Breast epithelium (tissue), 4 donors: ENCODE data around the gene ANKRD65. TPM values are rescaled to one million over a fixed set of nuclear protein-coding genes. Genes with fewer than 3 reads are reported as not detected.
"Not testable (repeated sequence)": the region's sequence is repeated elsewhere in the genome, so short reads cannot be mapped to it uniquely, and the experiment has no call there.

Experiments
- DNase-seq, 2 donors: peaks; one replicate each; pipeline ENCODE4 v3.0.0-alpha.2; 2019; ENCODE audit warnings: low spot score in 2 of 2
- H3K27ac ChIP-seq, 2 donors: fragments of 200-600 bp; sonication (generic) in 1 of 2; one replicate each; pipeline ENCODE4 v1.5.1; 2016 to 2019; ENCODE audit warnings: mild to moderate bottlenecking in 1 of 2
- H3K27me3 ChIP-seq, 2 donors: fragments of 200-600 bp; sonication (generic) in 1 of 2; one replicate each; pipeline versions ENCODE4 v1.5.1 to v1.6.0; 2017 to 2019; ENCODE audit warnings: control low read depth in 1 of 2, mild to moderate bottlenecking in 1 of 2
- H3K36me3 ChIP-seq: fragments of 200-600 bp; one replicate; pipeline ENCODE4 v1.5.1; 2019
- H3K4me1 ChIP-seq, 2 donors: fragments of 200-600 bp; sonication (generic); one replicate each; pipeline ENCODE4 v1.5.1; 2016 to 2019; ENCODE audit warnings: control low read depth in 1 of 2
- H3K4me3 ChIP-seq, 3 donors: fragments of 200-600 bp; sonication (generic); 1 replicate in 2 of 3; 2 replicates in 1 of 3; pipeline ENCODE4 v1.5.1; 2016 to 2019; ENCODE audit warnings: mild to moderate bottlenecking in 3 of 3, moderate library complexity in 2 of 3
- H3K9me3 ChIP-seq, 2 donors: fragments of 200-600 bp; sonication (generic) in 1 of 2; one replicate each; pipeline ENCODE4 v1.5.1; 2016 to 2019; ENCODE audit warnings: control low read depth in 1 of 2
- POLR2A ChIP-seq: fragments of 450-650 bp; IDR thresholded peaks from one replicate; pipeline ENCODE4 v1.6.1; 2016; ENCODE audit warnings: antibody characterized with exemption, mild to moderate bottlenecking, moderate library complexity
- POLR2AphosphoS5 ChIP-seq, 3 donors: sonication (generic); formaldehyde crosslinking; IDR thresholded peaks; one replicate each; pipeline ENCODE4 v1.6.1; 2017; ENCODE audit warnings: antibody characterized with exemption in 3 of 3
- intact Hi-C: fragments of 100-400 bp; cut with DNase I; formaldehyde crosslinking; loops from one replicate; pipeline ENCODE4 v1.15.1; 2023; ENCODE audit warnings: low total_unique reads
- total RNA-seq, 3 donors: library from RNA; depleted of rRNA; stranded (reverse); fragments of >200 nt; gene quantifications; one replicate each; pipeline ENCODE4 v1.1.0, GENCODE V29; 2016
- TF ChIP-seq, protein P1 (sequence below), 3 donors: fragments of 450-650 bp; IDR thresholded peaks; one replicate each; pipeline ENCODE4 v1.5.1; 2016 to 2017; ENCODE audit warnings: antibody characterized with exemption in 3 of 3, mild to moderate bottlenecking in 3 of 3, moderate library complexity in 3 of 3

The ANKRD65 gene
- total RNA-seq, 3 donors from 2014 or later = 10.2 to 16.0 (median 12.2) TPM

DNA sequence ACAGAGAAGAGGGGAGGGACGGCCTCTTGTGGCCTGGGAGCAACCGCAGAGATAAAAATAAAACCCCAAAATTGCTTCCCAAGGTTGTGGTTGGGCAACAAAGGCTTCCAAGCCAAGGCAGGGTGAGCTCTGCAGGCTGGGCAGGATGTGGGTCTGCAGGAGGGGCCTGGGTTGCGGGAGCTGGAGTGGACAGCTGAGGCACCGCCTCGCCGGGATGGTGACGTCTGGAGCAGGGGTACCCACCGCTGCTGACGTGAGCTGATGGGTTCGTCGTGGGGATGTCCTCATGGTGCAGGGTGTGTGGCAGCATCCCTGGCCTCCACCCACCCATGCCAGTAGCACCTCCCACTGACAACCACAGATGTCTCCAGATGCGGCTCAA is 49.7 kb downstream of the ANKRD65 start:
- Histone ChIP-seq H3K27ac (no peak overlapping the region), H3K9me3 (no peaks in the 10 kb centered on the region), H3K4me3 (no peak overlapping the region), H3K4me1 (peaks cover 13 to 15% of the 10 kb centered on the region in 2 donors), H3K36me3 (no peaks in the 10 kb centered on the region), H3K27me3 (no peaks in the 10 kb centered on the region)
- TF ChIP-seq POLR2AphosphoS5 (IDR thresholded peaks at IDR 0.05) (no peak), POLR2A (no peak)
- TF ChIP-seq, protein P1, sequence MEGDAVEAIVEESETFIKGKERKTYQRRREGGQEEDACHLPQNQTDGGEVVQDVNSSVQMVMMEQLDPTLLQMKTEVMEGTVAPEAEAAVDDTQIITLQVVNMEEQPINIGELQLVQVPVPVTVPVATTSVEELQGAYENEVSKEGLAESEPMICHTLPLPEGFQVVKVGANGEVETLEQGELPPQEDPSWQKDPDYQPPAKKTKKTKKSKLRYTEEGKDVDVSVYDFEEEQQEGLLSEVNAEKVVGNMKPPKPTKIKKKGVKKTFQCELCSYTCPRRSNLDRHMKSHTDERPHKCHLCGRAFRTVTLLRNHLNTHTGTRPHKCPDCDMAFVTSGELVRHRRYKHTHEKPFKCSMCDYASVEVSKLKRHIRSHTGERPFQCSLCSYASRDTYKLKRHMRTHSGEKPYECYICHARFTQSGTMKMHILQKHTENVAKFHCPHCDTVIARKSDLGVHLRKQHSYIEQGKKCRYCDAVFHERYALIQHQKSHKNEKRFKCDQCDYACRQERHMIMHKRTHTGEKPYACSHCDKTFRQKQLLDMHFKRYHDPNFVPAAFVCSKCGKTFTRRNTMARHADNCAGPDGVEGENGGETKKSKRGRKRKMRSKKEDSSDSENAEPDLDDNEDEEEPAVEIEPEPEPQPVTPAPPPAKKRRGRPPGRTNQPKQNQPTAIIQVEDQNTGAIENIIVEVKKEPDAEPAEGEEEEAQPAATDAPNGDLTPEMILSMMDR (IDR thresholded peaks at IDR 0.05) = no peak
- DNase-seq = no peak
- intact Hi-C loops = no loop called here

DNA sequence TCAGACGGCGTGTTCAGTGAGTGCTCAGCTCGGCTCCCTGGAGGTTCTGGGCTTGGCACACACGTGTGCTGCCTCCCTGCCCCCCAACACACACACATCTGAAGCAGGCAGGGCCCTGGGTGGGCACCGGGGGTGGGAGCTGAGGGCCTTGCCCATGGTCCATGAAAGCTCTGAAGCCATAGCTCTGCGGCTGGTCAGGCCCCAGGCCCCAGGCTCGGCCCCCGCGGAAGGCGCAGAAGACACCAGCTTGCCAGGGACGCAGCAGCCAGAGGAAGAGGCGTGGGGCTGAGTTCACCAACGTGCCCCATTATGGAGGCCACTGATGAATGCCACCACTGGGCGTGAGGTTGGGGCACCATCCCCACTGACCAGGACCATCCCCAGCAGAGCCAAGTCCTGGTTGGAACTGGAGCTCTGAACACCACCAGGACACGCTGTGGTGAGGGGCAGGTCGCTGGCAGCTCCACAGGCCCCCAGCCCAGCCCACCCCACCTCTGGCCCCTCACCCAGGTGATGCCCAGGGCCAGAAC is 50.2 kb downstream of the ANKRD65 start:
- Histone ChIP-seq H3K4me3 (no peak overlapping the region), H3K27me3 (no peaks in the 10 kb centered on the region), H3K9me3 (no peaks in the 10 kb centered on the region), H3K4me1 (peaks cover 13 to 15% of the 10 kb centered on the region in 2 donors), H3K27ac (no peak overlapping the region), H3K36me3 (no peaks in the 10 kb centered on the region)
- intact Hi-C loops = no loop called here
- TF ChIP-seq POLR2AphosphoS5 (IDR thresholded peaks at IDR 0.05) (no peak), POLR2A (no peak)
- TF ChIP-seq, protein P1 (IDR thresholded peaks at IDR 0.05) = no peak
- DNase-seq = no peak

DNA sequence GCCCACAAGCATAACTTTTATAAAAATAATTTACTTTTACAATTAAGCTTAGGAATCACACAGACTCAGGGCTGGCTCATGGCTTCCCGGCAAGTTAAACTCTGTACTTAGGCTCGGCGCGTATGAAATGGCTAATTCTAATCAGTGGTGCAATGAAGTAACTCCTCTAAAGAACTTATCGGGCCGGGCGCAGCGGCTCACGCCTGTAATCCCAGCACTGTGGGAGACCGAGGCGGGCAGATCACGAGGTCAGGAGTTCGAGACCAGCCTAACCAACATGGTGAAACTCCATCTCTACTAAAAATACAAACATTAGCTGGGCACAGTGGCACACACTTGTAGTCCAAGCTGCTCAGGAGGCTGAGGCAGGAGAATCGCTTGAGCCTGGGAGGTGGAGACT is 51.0 kb downstream of the ANKRD65 start:
- H3K27me3 ChIP-seq, DNase-seq, H3K4me3 ChIP-seq, H3K9me3 ChIP-seq, H3K27ac ChIP-seq, H3K36me3 ChIP-seq, intact Hi-C loops: not testable (repeated sequence)
- H3K4me1 ChIP-seq = peaks cover 13 to 15% of the 10 kb centered on the region in 2 donors

Other genes with a start within 250 kb of the ANKRD65 start
- under 1 TPM; 0.15 to 0.33 (median 0.16) TPM for gene TTLL10, start 247.4 kb downstream of the ANKRD65 start, total RNA-seq
- 1 to 10 TPM in 2 of 3 donors, not detected in 1; 1.9 to 5.9 TPM for gene TNFRSF18, start 214.7 kb downstream of the ANKRD65 start, total RNA-seq
- 1 to 10 TPM in 2 of 3 donors, under 1 TPM in 1; 0.64 to 2.3 (median 1.6) TPM for gene TNFRSF4, start 207.1 kb downstream of the ANKRD65 start, total RNA-seq
- 100 to 1,000 TPM in 1 of 3 donors, 10 to 100 TPM in 2; 58.0 to 111 (median 79.3) TPM for gene SDF4, start 189.3 kb downstream of the ANKRD65 start, total RNA-seq
- 10 to 100 TPM; 14.4 to 16.0 (median 14.4) TPM for gene B3GALT6, start 189.0 kb downstream of the ANKRD65 start, total RNA-seq
- 1 to 10 TPM in 1 of 3 donors, not detected in 2; 2.0 TPM for gene C1QTNF12, start 174.6 kb downstream of the ANKRD65 start, total RNA-seq
- gene UBE2J2, start 147.4 kb downstream of the ANKRD65 start, total RNA-seq = 10 to 100 TPM; 37.0 to 39.8 (median 37.4) TPM
- 1 to 10 TPM in 2 of 3 donors, under 1 TPM in 1; 0.96 to 5.2 (median 4.7) TPM for gene SCNN1D, start 140.8 kb downstream of the ANKRD65 start, total RNA-seq
- 10 to 100 TPM; 19.7 to 33.4 (median 26.9) TPM for gene ACAP3, start 113.3 kb downstream of the ANKRD65 start, total RNA-seq
- 10 to 100 TPM; 16.0 to 27.5 (median 22.0) TPM for gene PUSL1, start 112.7 kb downstream of the ANKRD65 start, total RNA-seq
- gene INTS11, start 96.6 kb downstream of the ANKRD65 start, total RNA-seq = 100 to 1,000 TPM in 2 of 3 donors, 10 to 100 TPM in 1; 68.6 to 125 (median 119) TPM
- 10 to 100 TPM in 2 of 3 donors, 1 to 10 TPM in 1; 9.0 to 16.4 (median 13.4) TPM for gene CPTP, start 96.5 kb downstream of the ANKRD65 start, total RNA-seq
- gene TAS1R3, start 90.0 kb downstream of the ANKRD65 start, total RNA-seq = under 1 TPM in 2 of 3 donors, not detected in 1; 0.16 to 0.33 TPM
- 10 to 100 TPM; 55.2 to 70.1 (median 55.2) TPM for gene DVL1, start 71.9 kb downstream of the ANKRD65 start, total RNA-seq
- gene MXRA8, start 62.7 kb downstream of the ANKRD65 start, total RNA-seq = 100 to 1,000 TPM in 1 of 3 donors, 10 to 100 TPM in 2; 93.4 to 308 (median 99.8) TPM
- gene AURKAIP1, start 46.1 kb downstream of the ANKRD65 start, total RNA-seq = 100 to 1,000 TPM in 1 of 3 donors, 10 to 100 TPM in 2; 91.3 to 116 (median 99.6) TPM
- gene CCNL2, start 21.9 kb downstream of the ANKRD65 start, total RNA-seq = 100 to 1,000 TPM; 170 to 325 (median 285) TPM
- gene MRPL20, start 14.0 kb downstream of the ANKRD65 start, total RNA-seq = 100 to 1,000 TPM; 127 to 149 (median 147) TPM
- 10 to 100 TPM; 13.0 to 44.8 (median 35.7) TPM for gene VWA1, start 14.4 kb upstream of the ANKRD65 start, total RNA-seq
- 1 to 10 TPM; 1.9 to 8.5 (median 4.3) TPM for gene ATAD3C, start 28.4 kb upstream of the ANKRD65 start, total RNA-seq
- gene ATAD3B, start 50.5 kb upstream of the ANKRD65 start, total RNA-seq = 10 to 100 TPM in 2 of 3 donors, 1 to 10 TPM in 1; 9.9 to 22.9 (median 22.4) TPM
- 10 to 100 TPM; 14.9 to 22.3 (median 15.5) TPM for gene ATAD3A, start 90.9 kb upstream of the ANKRD65 start, total RNA-seq
- 1 to 10 TPM; 3.5 to 8.8 (median 3.8) TPM for gene TMEM240, start 119.3 kb upstream of the ANKRD65 start, total RNA-seq
- 100 to 1,000 TPM; 100 to 125 (median 114) TPM for gene SSU72, start 153.6 kb upstream of the ANKRD65 start, total RNA-seq
- gene FNDC10, start 178.9 kb upstream of the ANKRD65 start, total RNA-seq = 1 to 10 TPM in 1 of 3 donors, under 1 TPM in 2; 0.48 to 2.9 (median 0.98) TPM
- 10 to 100 TPM; 32.0 to 69.5 (median 48.9) TPM for gene MIB2, start 194.2 kb upstream of the ANKRD65 start, total RNA-seq
- gene MMP23B, start 210.9 kb upstream of the ANKRD65 start, total RNA-seq = 10 to 100 TPM in 1 of 3 donors, 1 to 10 TPM in 2; 2.7 to 15.5 (median 7.5) TPM
- gene CDK11B, start 237.7 kb upstream of the ANKRD65 start, total RNA-seq = 10 to 100 TPM; 17.4 to 30.3 (median 26.2) TPM